AG10803 (cell line): ENCODE results near the gene MEX3B.
"Not testable (repeated sequence)": the region's sequence is repeated elsewhere in the genome, so short reads cannot be mapped to it uniquely, and the experiment has no call there.

Experiments used
- DNase-seq: peaks from one replicate; pipeline ENCODE4 v3.0.0; 2010; ENCODE audit warnings: low read depth
- H3K4me3 ChIP-seq: 2 replicates; pipeline ENCODE4 v1.5.1; 2011; ENCODE audit warnings: mild to moderate bottlenecking, low read length, control low read depth
- CTCF ChIP-seq: conservative IDR thresholded peaks from 2 replicates; pipeline ENCODE4 v1.5.1; 2011; ENCODE audit warnings: mild to moderate bottlenecking, low read length, control low read depth, inconsistent platforms

The MEX3B gene

GRCh38 chr15:82012908-82013307, 32.9 kb downstream of the MEX3B start:
- DNase-seq: no peak
- no peak overlapping the region for H3K4me3 ChIP-seq
- TF ChIP-seq CTCF: no peak

DNA sequence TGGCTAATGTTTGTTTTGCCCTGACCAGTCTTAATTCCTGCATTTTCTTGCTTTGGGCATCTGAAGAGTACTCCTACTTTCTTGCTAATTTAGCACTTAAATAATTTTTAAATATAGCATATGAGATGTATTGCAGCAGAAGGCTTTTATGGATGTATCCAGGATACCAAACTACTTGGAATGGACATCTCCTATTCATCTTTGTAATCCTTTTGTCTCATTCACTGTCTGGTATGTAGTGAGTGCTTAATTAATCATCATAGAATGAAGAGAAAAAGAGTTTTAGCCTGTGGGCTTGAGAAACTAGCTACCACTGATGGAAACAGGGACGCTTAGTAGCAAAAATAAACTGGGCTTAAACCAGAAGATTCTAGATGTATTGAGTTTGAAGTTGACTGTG, 40.6 kb downstream of the MEX3B start:
- no peak for TF ChIP-seq CTCF
- H3K4me3 ChIP-seq: no peak overlapping the region
- no peak for DNase-seq

- no peak for TF ChIP-seq CTCF
- H3K4me3 ChIP-seq: no peak overlapping the region
- DNase-seq: no peak
These were observed 41.9 kb downstream of the MEX3B start for GRCh38 chr15:82003916-82004315.

- not testable (repeated sequence) for H3K4me3 ChIP-seq, DNase-seq
These were observed 50.7 kb downstream of the MEX3B start for GRCh38 chr15:81995081-81995480.

GRCh38 chr15:81992523-81992922, 53.3 kb downstream of the MEX3B start:
- TF ChIP-seq CTCF: no peak
- no peak overlapping the region for H3K4me3 ChIP-seq
- DNase-seq: no peak
